DOHH2 (cell line): ENCODE results near the gene C12orf57.

Experiments used
- CTCF ChIP-seq: fragments of 200-600 bp; sonication (generic); IDR thresholded peaks from one replicate; pipeline ENCODE4 v1.5.1; 2014; ENCODE audit warnings: antibody characterized with exemption, mild to moderate bottlenecking, low read depth, low read length; ENCODE audit not compliant: poor library complexity, severe bottlenecking
- EZH2phosphoT487 ChIP-seq: fragments of 200-600 bp; sonication (generic); IDR thresholded peaks from 2 replicates; pipeline ENCODE4 v1.6.1; 2017; ENCODE audit warnings: borderline replicate concordance, mild to moderate bottlenecking, antibody characterized with exemption, low read length, moderate library complexity, mixed read lengths

- TF ChIP-seq CTCF (no peak), EZH2phosphoT487 (no peak)
Observed at GRCh38 chr12:6963791-6964413, 20.1 kb downstream of the C12orf57 start.
